SU-DHL-6 (cell line): Measurements from ENCODE around the gene ANKRD39.

ENCODE experiments used
- H2AFZ ChIP-seq: fragments of 200-600 bp; sonication (generic); 2 replicates; pipeline ENCODE4 v1.6.1; 2014; ENCODE audit warnings: low read depth, mild to moderate bottlenecking, moderate library complexity, mixed read lengths, antibody characterized with exemption, low read length; ENCODE audit not compliant: severe bottlenecking
- H3F3A ChIP-seq: fragments of 200-600 bp; shearing (Covaris generic); 2 replicates; pipeline ENCODE4 v1.6.0; 2016; ENCODE audit warnings: antibody characterized with exemption, mild to moderate bottlenecking; ENCODE audit not compliant: insufficient read depth
- H3K27ac ChIP-seq: fragments of 200-600 bp; sonication (generic); 2 replicates; pipeline ENCODE4 v1.5.1; 2016; ENCODE audit warnings: low read depth, mild to moderate bottlenecking, low read length, moderate library complexity, mixed read lengths
- H3K27me3 ChIP-seq: fragments of 200-600 bp; sonication (generic), shearing (Covaris generic); 2 replicates; pipeline ENCODE4 v1.6.0; 2014; ENCODE audit warnings: mild to moderate bottlenecking, low read length
- H3K36me3 ChIP-seq: fragments of 200-600 bp; sonication (generic); 2 replicates; pipeline ENCODE4 v1.6.1; 2014; ENCODE audit warnings: mild to moderate bottlenecking, low read length, mixed read lengths
- H3K4me2 ChIP-seq: fragments of 300-600, 200-600 bp; shearing (Covaris generic), sonication (generic); 2 replicates; pipeline ENCODE4 v1.6.0; 2014; ENCODE audit warnings: low read length, low read depth, mild to moderate bottlenecking; ENCODE audit not compliant: poor library complexity, severe bottlenecking
- H3K4me3 ChIP-seq: fragments of 200-600 bp; sonication (generic); 2 replicates; pipeline ENCODE4 v1.5.1; 2014; ENCODE audit warnings: antibody characterized with exemption, low read length, mild to moderate bottlenecking, mixed read lengths; ENCODE audit not compliant: insufficient read depth, poor library complexity, severe bottlenecking
- H3K79me2 ChIP-seq: fragments of 200-600 bp; sonication (generic); 2 replicates; pipeline ENCODE4 v1.6.1; 2014; ENCODE audit warnings: mild to moderate bottlenecking, low read length, moderate library complexity; ENCODE audit not compliant: insufficient read depth
- H3K9ac ChIP-seq: fragments of 200-600 bp; sonication (generic); 2 replicates; pipeline ENCODE4 v1.7.0; 2014; ENCODE audit warnings: mild to moderate bottlenecking, low read length
- H3K9me2 ChIP-seq: fragments of 200-600 bp; sonication (generic); replicated peaks from 2 replicates; pipeline ENCODE4 v1.6.1; 2014; ENCODE audit warnings: low read length; ENCODE audit not compliant: insufficient read depth
- H3K9me3 ChIP-seq: fragments of 200-600 bp; sonication (generic); 2 replicates; pipeline ENCODE4 v1.6.1; 2014; ENCODE audit warnings: low read length, mixed read lengths; ENCODE audit not compliant: insufficient read depth
- H4K20me1 ChIP-seq: fragments of 200-600 bp; sonication (generic); 2 replicates; pipeline ENCODE4 v1.6.1; 2014; ENCODE audit warnings: low read depth, mild to moderate bottlenecking, antibody characterized with exemption, low read length, moderate library complexity, mixed read lengths
- EZH2phosphoT487 ChIP-seq: fragments of 200-600 bp; sonication (generic), shearing (Covaris generic); conservative IDR thresholded peaks from 2 replicates; pipeline ENCODE4 v1.6.1; 2018; ENCODE audit warnings: mild to moderate bottlenecking, antibody characterized with exemption, low read length, moderate library complexity, mixed read lengths
- TF ChIP-seq, protein P1 (sequence below): fragments of 200-600 bp; sonication (generic); IDR thresholded peaks from one replicate; pipeline ENCODE4 v1.5.1; 2017; ENCODE audit warnings: antibody characterized with exemption, mild to moderate bottlenecking, low read length, moderate library complexity; ENCODE audit not compliant: insufficient read depth, poor library complexity, severe bottlenecking

Gene ANKRD39

DNA sequence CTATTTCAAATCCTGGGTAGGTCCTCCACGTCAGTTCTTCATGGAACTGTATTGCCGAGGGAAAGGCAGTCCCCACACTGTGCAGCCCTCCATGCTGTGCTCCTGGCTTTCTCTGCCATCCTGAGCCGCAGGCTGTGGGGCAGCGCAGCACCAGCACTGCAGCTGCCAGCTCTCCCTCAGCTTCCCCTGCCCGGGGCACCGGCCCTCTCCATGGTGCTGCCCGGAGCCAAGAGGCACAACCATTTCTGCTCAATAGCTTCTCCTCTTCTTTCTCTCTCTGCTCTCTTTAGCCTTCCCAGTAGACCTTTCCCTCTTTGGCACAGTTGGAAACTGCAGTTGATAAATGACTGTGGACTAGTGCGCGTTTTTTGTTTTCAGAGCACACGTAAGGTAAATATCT is 26.1 kb downstream of the ANKRD39 start:
- Histone ChIP-seq H3K9me3 (no peaks in the 10 kb centered on the region), H3K79me2 (no peaks in the 10 kb centered on the region), H4K20me1 (no peaks in the 10 kb centered on the region), H3K9ac (no peak overlapping the region), H3K9me2 (no peaks in the 10 kb centered on the region), H3K36me3 (0 out of 2 replicates have a peak, but pooled peaks cover 3% of the 10 kb centered on the region), H2AFZ (no peak overlapping the region), H3F3A (no peaks in the 10 kb centered on the region), H3K4me3 (no peak overlapping the region), H3K4me2 (no peak overlapping the region), H3K27me3 (no peaks in the 10 kb centered on the region), H3K27ac (no peak overlapping the region)
- TF ChIP-seq, protein P1, sequence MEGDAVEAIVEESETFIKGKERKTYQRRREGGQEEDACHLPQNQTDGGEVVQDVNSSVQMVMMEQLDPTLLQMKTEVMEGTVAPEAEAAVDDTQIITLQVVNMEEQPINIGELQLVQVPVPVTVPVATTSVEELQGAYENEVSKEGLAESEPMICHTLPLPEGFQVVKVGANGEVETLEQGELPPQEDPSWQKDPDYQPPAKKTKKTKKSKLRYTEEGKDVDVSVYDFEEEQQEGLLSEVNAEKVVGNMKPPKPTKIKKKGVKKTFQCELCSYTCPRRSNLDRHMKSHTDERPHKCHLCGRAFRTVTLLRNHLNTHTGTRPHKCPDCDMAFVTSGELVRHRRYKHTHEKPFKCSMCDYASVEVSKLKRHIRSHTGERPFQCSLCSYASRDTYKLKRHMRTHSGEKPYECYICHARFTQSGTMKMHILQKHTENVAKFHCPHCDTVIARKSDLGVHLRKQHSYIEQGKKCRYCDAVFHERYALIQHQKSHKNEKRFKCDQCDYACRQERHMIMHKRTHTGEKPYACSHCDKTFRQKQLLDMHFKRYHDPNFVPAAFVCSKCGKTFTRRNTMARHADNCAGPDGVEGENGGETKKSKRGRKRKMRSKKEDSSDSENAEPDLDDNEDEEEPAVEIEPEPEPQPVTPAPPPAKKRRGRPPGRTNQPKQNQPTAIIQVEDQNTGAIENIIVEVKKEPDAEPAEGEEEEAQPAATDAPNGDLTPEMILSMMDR, result no peak
- TF ChIP-seq EZH2phosphoT487, result no peak

DNA sequence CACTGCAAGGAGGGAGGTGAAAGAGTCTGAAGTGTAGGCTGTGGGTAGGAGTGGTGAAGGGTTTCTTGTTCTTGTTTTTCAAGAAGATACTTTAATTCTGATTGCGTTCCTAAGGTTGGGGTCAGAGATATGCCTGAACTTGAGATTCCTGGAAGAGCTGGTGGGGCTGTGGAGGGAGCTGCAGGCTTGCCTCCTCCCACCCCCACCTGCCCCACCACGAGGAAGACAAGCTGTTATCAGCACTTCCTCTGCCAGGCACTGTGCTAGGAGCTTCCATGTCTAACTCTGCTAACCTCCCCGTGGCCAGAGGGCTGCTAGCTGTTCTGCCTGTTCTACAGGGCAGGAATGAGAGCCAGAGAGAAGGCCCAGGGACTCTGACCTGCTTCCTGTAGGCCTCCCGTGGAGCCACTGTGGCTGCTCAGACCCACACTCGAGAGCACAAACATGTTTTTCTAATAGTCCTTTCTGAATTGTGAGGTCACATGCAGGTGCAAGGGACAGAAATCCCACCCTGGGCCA is 27.7 kb downstream of the ANKRD39 start:
- TF ChIP-seq EZH2phosphoT487, result no peak
- TF ChIP-seq, protein P1, result no peak
- no peak overlapping the region for H2AFZ ChIP-seq
- H3K9me2 ChIP-seq, result no peaks in the 10 kb centered on the region
- H3K36me3 ChIP-seq, result 0 out of 2 replicates have a peak, but pooled peaks cover 3% of the 10 kb centered on the region
- H4K20me1 ChIP-seq, result no peaks in the 10 kb centered on the region
- no peak overlapping the region for H3K4me2 ChIP-seq
- H3K27me3 ChIP-seq, result no peaks in the 10 kb centered on the region
- no peak overlapping the region for H3K27ac ChIP-seq
- H3F3A ChIP-seq, result no peaks in the 10 kb centered on the region
- H3K79me2 ChIP-seq, result no peaks in the 10 kb centered on the region
- no peaks in the 10 kb centered on the region for H3K9me3 ChIP-seq
- no peak overlapping the region for H3K4me3 ChIP-seq
- no peak overlapping the region for H3K9ac ChIP-seq

DNA sequence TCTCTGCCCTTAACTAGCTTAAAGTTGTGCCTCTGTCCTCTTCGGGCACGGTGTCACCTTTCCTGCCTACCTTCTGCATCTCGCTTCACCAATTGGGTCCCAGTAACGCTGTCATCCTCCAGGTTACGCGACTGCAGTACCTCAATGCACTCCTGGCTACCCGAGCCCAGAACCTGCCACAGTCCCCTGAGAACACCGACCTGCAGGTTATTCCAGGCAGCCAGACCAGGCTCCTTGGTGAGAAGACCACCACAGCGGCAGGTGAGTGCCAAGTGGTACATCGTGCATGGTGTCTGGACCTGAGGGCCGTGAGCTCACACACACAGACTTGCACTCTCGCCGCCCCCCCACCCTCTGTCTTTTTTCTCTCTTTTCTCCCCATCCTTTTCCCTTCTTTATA is 28.9 kb downstream of the ANKRD39 start:
- H3K4me3 ChIP-seq, result no peak overlapping the region
- no peaks in the 10 kb centered on the region for H3K9me3 ChIP-seq
- no peaks in the 10 kb centered on the region for H3K27me3 ChIP-seq
- no peak overlapping the region for H2AFZ ChIP-seq
- H3K9ac ChIP-seq, result no peak overlapping the region
- 0 out of 2 replicates have a peak, but pooled peaks cover 5% of the 10 kb centered on the region for H3K79me2 ChIP-seq
- TF ChIP-seq, protein P1, result no peak
- no peak for TF ChIP-seq EZH2phosphoT487
- H3K9me2 ChIP-seq, result no peaks in the 10 kb centered on the region
- no peaks in the 10 kb centered on the region for H3F3A ChIP-seq
- no peaks in the 10 kb centered on the region for H4K20me1 ChIP-seq
- H3K36me3 ChIP-seq, result 0 out of 2 replicates have a peak, but pooled peaks cover 3% of the 10 kb centered on the region
- no peak overlapping the region for H3K27ac ChIP-seq
- no peak overlapping the region for H3K4me2 ChIP-seq
